WTC11 (cell line): Measurements from ENCODE around the gene SOCS1. TPM values are rescaled to one million over a fixed set of nuclear protein-coding genes. Genes with fewer than 3 reads are reported as not detected.

ENCODE experiments used
- ATAC-seq: fragments of 200-7000 bp; cut with Tn5 transposase; 2 replicates; pipeline ENCODE4 v1.10.0; 2021; ENCODE audit warnings: mild to moderate bottlenecking, moderate library complexity
- CTCF ChIA-PET: fragments of 300-600 bp; sonication (Branson Sonifier 250); formaldehyde crosslinking; loops from one replicate; lab custom pipeline; 2021; ENCODE audit warnings: antibody characterized with exemption; lab: Charles Lee
- POLR2A ChIA-PET: fragments of 350-600 bp; sonication (Branson Sonifier 250); formaldehyde crosslinking; loops from one replicate; lab custom pipeline; 2021; ENCODE audit warnings: antibody characterized with exemption; lab: Charles Lee
- DNase-seq: peaks from one replicate; pipeline ENCODE4 v3.0.0; 2021; ENCODE audit warnings: low spot score
- H3K27ac Mint-ChIP-seq: 2 replicates; pipeline ENCODE4 v1.8.0; 2021; ENCODE audit warnings: mixed read lengths
- H3K27me3 Mint-ChIP-seq: 2 replicates; pipeline ENCODE4 v1.8.0; 2021; ENCODE audit warnings: low read depth, mild to moderate bottlenecking, moderate library complexity, mixed read lengths
- H3K36me3 Mint-ChIP-seq: 2 replicates; pipeline ENCODE4 v1.8.0; 2021; ENCODE audit warnings: mixed read lengths
- H3K4me1 Mint-ChIP-seq: 2 replicates; pipeline ENCODE4 v1.8.0; 2022; ENCODE audit warnings: mixed read lengths
- H3K4me3 Mint-ChIP-seq: 2 replicates; pipeline ENCODE4 v1.8.0; 2021; ENCODE audit warnings: mild to moderate bottlenecking, moderate library complexity, mixed read lengths
- H3K9me3 Mint-ChIP-seq: 2 replicates; pipeline ENCODE4 v1.8.0; 2021; ENCODE audit warnings: mixed read lengths
- AR ChIP-seq: fragments of 250-450 bp; sonication (Bioruptor Pico); IDR thresholded peaks from 2 replicates; pipeline ENCODE4 v1.9.0; 2021; ENCODE audit warnings: mild to moderate bottlenecking
- ATF1 ChIP-seq: sonication (generic); formaldehyde crosslinking; IDR thresholded peaks from 2 replicates; pipeline ENCODE4 v1.8.1; 2023; ENCODE audit warnings: mild to moderate bottlenecking, moderate library complexity, missing genetic modification reagents
- ATF3 ChIP-seq: sonication (generic); formaldehyde crosslinking; conservative IDR thresholded peaks from 2 replicates; pipeline ENCODE4 v1.8.1; 2022; ENCODE audit warnings: mild to moderate bottlenecking, missing genetic modification reagents
- CREM ChIP-seq: sonication (generic); formaldehyde crosslinking; IDR thresholded peaks from 2 replicates; pipeline ENCODE4 v1.8.1; 2022; ENCODE audit warnings: mild to moderate bottlenecking, missing genetic modification reagents, moderate library complexity
- E2F1 ChIP-seq: sonication (generic); formaldehyde crosslinking; IDR thresholded peaks from 2 replicates; pipeline ENCODE4 v1.8.0; 2022; ENCODE audit warnings: mild to moderate bottlenecking, missing genetic modification reagents
- ESRRA ChIP-seq: sonication (generic); formaldehyde crosslinking; IDR thresholded peaks from 2 replicates; pipeline ENCODE4 v1.8.1; 2022; ENCODE audit warnings: mild to moderate bottlenecking, missing genetic modification reagents, borderline replicate concordance
- GRHL2 ChIP-seq: fragments of 250-450 bp; sonication (Bioruptor Pico); IDR thresholded peaks from 2 replicates; pipeline ENCODE4 v1.8.0; 2022; ENCODE audit warnings: mild to moderate bottlenecking, moderate library complexity; ENCODE audit not compliant: insufficient replicate concordance, severe bottlenecking
- HMGA2 ChIP-seq: fragments of 250-450 bp; sonication (Bioruptor Pico); IDR thresholded peaks from 2 replicates; pipeline ENCODE4 v1.4.0; 2021; ENCODE audit warnings: mild to moderate bottlenecking, moderate library complexity
- JAZF1 ChIP-seq: fragments of 250-450 bp; sonication (Bioruptor Pico); IDR thresholded peaks from 2 replicates; pipeline ENCODE4 v1.9.0; 2021; ENCODE audit warnings: moderate library complexity, mild to moderate bottlenecking, inconsistent platforms
- KAT7 ChIP-seq: sonication (generic); formaldehyde crosslinking; IDR thresholded peaks from 2 replicates; pipeline ENCODE4 v1.8.1; 2023; ENCODE audit warnings: missing genetic modification reagents, mild to moderate bottlenecking, borderline replicate concordance
- MLX ChIP-seq: sonication (generic); formaldehyde crosslinking; IDR thresholded peaks from 2 replicates; pipeline ENCODE4 v1.8.1; 2023; ENCODE audit warnings: mild to moderate bottlenecking, missing genetic modification reagents, moderate library complexity
- NFYB ChIP-seq: sonication (generic); formaldehyde crosslinking; conservative IDR thresholded peaks from 2 replicates; pipeline ENCODE4 v1.8.0; 2022; ENCODE audit warnings: low read depth, missing genetic modification reagents
- NR1H2 ChIP-seq: sonication (generic); formaldehyde crosslinking; IDR thresholded peaks from 2 replicates; pipeline ENCODE4 v1.9.0; 2021; ENCODE audit warnings: mild to moderate bottlenecking, moderate library complexity, missing genetic modification reagents
- NR3C1 ChIP-seq: sonication (generic); formaldehyde crosslinking; conservative IDR thresholded peaks from 2 replicates; pipeline ENCODE4 v1.8.1; 2023; ENCODE audit warnings: low read depth, mild to moderate bottlenecking, missing genetic modification reagents
- RELA ChIP-seq: sonication (generic); formaldehyde crosslinking; IDR thresholded peaks from 2 replicates; pipeline ENCODE4 v1.8.1; 2022; ENCODE audit warnings: missing genetic modification reagents, mild to moderate bottlenecking, borderline replicate concordance
- RORB ChIP-seq: fragments of 250-450 bp; sonication (Bioruptor Pico); IDR thresholded peaks from 2 replicates; pipeline ENCODE4 v1.9.0; 2021; ENCODE audit warnings: mild to moderate bottlenecking
- SOX15 ChIP-seq: fragments of 250-450 bp; sonication (Bioruptor Pico); IDR thresholded peaks from 2 replicates; pipeline ENCODE4 v1.9.0; 2021; ENCODE audit warnings: mild to moderate bottlenecking
- SP1 ChIP-seq: sonication (generic); formaldehyde crosslinking; conservative IDR thresholded peaks from 2 replicates; pipeline ENCODE4 v1.8.1; 2022; ENCODE audit warnings: missing genetic modification reagents
- TEAD1 ChIP-seq: sonication (generic); formaldehyde crosslinking; IDR thresholded peaks from 2 replicates; pipeline ENCODE4 v1.8.0; 2022; ENCODE audit warnings: mild to moderate bottlenecking, missing genetic modification reagents
- TEAD4 ChIP-seq: sonication (generic); formaldehyde crosslinking; IDR thresholded peaks from 2 replicates; pipeline ENCODE4 v1.8.0; 2022; ENCODE audit warnings: mild to moderate bottlenecking, missing genetic modification reagents
- ZNF121 ChIP-seq: sonication (generic); formaldehyde crosslinking; IDR thresholded peaks from 2 replicates; pipeline ENCODE4 v1.8.0; 2023; ENCODE audit warnings: missing genetic modification reagents
- ZNF423 ChIP-seq: fragments of 250-450 bp; sonication (Bioruptor Pico); IDR thresholded peaks from 2 replicates; pipeline ENCODE4 v2.1.2; 2022; ENCODE audit warnings: mild to moderate bottlenecking, moderate library complexity
- total RNA-seq: library from RNA; stranded (reverse); gene quantifications from 3 replicates; pipeline ENCODE4 v1.2.3, GENCODE V29; 2021
- TF ChIP-seq, protein P1 (sequence below): sonication (generic); formaldehyde crosslinking; IDR thresholded peaks from 2 replicates; pipeline ENCODE4 v1.8.0; 2022; ENCODE audit warnings: mild to moderate bottlenecking, missing genetic modification reagents
- TF ChIP-seq, protein P2 (sequence below): sonication (generic); formaldehyde crosslinking; IDR thresholded peaks from 2 replicates; pipeline ENCODE4 v1.8.1; 2022; ENCODE audit warnings: low read depth, mild to moderate bottlenecking, moderate library complexity, missing genetic modification reagents, borderline replicate concordance

Gene SOCS1
- total RNA-seq, 1 experiment from 2014 or later = 62.3 TPM

- TF ChIP-seq TEAD4 (CRISPR knock-in tag) = no peak
- no peak for TF ChIP-seq AR (CRISPR knock-in tag)
- TF ChIP-seq RELA (CRISPR knock-in tag) = no peak
- no peak for TF ChIP-seq RORB (CRISPR knock-in tag)
- TF ChIP-seq NR1H2 (CRISPR knock-in tag) = 0 out of 2 replicates have a peak, but pooled peaks have one; percentile 2
Observed at GRCh38 chr16:11256661-11257130, 692 bp upstream of the SOCS1 start (continued).

GRCh38 chr16:11254913-11255736, 879 bp downstream of the SOCS1 start:
- peaks cover 19% of the 10 kb centered on the region for H3K36me3 Mint-ChIP-seq
- ChIA-PET POLR2A (interaction anchor here (0.6 to 3.0 kb wide), 26 partner anchors 14 to 306 kb away, joined by 3 to 27 read pairs (median 4); partner anchors contain the start of gene TNP2), CTCF (interaction anchor here (0.6 to 5.1 kb wide), 49 partner anchors 9 to 410 kb away, joined by 3 to 104 read pairs (median 6); partner anchors contain the start of genes DEXI, LITAF, PRM2 and PRM3)
- peaks cover 42% of the 10 kb centered on the region for H3K4me1 Mint-ChIP-seq
- no peak for ATAC-seq
- no peak overlapping the region for H3K27ac Mint-ChIP-seq
- no peaks in the 10 kb centered on the region; the same call in 1 of the 2 replicates for H3K27me3 Mint-ChIP-seq
- DNase-seq = no peak
- H3K4me3 Mint-ChIP-seq = peak overlapping the region; percentile 77
- no peaks in the 10 kb centered on the region for H3K9me3 Mint-ChIP-seq
- TF ChIP-seq NFYB (CRISPR knock-in tag) (no peak), JAZF1 (CRISPR knock-in tag) (no peak), AR (CRISPR knock-in tag) (no peak), ATF3 (CRISPR knock-in tag) (no peak), HMGA2 (no peak), ZNF121 (CRISPR knock-in tag) (no peak), ATF1 (CRISPR knock-in tag) (no peak), GRHL2 (CRISPR knock-in tag) (no peak), SOX15 (CRISPR knock-in tag) (no peak), ZNF423 (CRISPR knock-in tag) (peak; percentile 88), E2F1 (CRISPR knock-in tag) (no peak), RELA (CRISPR knock-in tag) (no peak), MLX (CRISPR knock-in tag) (no peak), TEAD1 (CRISPR knock-in tag) (no peak), NR3C1 (no peak), CREM (no peak), KAT7 (CRISPR knock-in tag) (peak; percentile 54; the same call in 1 of the 2 replicates), SP1 (CRISPR knock-in tag) (no peak), ESRRA (CRISPR knock-in tag) (0 out of 2 replicates have a peak, but pooled peaks have one; percentile 49)
- TF ChIP-seq, protein P1, sequence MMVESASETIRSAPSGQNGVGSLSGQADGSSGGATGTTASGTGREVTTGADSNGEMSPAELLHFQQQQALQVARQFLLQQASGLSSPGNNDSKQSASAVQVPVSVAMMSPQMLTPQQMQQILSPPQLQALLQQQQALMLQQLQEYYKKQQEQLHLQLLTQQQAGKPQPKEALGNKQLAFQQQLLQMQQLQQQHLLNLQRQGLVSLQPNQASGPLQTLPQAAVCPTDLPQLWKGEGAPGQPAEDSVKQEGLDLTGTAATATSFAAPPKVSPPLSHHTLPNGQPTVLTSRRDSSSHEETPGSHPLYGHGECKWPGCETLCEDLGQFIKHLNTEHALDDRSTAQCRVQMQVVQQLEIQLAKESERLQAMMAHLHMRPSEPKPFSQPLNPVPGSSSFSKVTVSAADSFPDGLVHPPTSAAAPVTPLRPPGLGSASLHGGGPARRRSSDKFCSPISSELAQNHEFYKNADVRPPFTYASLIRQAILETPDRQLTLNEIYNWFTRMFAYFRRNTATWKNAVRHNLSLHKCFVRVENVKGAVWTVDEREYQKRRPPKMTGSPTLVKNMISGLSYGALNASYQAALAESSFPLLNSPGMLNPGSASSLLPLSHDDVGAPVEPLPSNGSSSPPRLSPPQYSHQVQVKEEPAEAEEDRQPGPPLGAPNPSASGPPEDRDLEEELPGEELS = 0 out of 2 replicates have a peak, but pooled peaks have one; percentile 29
- TF ChIP-seq, protein P2, sequence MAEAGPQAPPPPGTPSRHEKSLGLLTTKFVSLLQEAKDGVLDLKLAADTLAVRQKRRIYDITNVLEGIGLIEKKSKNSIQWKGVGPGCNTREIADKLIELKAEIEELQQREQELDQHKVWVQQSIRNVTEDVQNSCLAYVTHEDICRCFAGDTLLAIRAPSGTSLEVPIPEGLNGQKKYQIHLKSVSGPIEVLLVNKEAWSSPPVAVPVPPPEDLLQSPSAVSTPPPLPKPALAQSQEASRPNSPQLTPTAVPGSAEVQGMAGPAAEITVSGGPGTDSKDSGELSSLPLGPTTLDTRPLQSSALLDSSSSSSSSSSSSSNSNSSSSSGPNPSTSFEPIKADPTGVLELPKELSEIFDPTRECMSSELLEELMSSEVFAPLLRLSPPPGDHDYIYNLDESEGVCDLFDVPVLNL (CRISPR knock-in tag) = no peak
